K562 (cell line): ENCODE data around the gene COL5A1. TPM values are rescaled to one million over a fixed set of nuclear protein-coding genes. Genes with fewer than 3 reads are reported as not detected.

Source experiments
- ARNT ChIP-seq, 2 experiments: fragments of 450-650 bp; IDR thresholded peaks; 2 replicates each; pipeline ENCODE4 v1.6.1; 2016; ENCODE audit warnings: mild to moderate bottlenecking in 1 of 2
- BCL6 ChIP-seq: fragments of 250-450 bp; sonication (Bioruptor Pico); IDR thresholded peaks from 2 replicates; pipeline ENCODE4 v1.4.0; 2020
- C11orf30 ChIP-seq: fragments of 450-650 bp; IDR thresholded peaks from 2 replicates; pipeline ENCODE4 v1.6.1; 2016; ENCODE audit warnings: low read depth, mild to moderate bottlenecking
- CREBBP ChIP-seq: IDR thresholded peaks from one replicate; pipeline ENCODE4 v1.6.1; 2012; ENCODE audit warnings: low read depth, mild to moderate bottlenecking, control low read depth, inconsistent platforms, low read length
- ETV1 ChIP-seq: fragments of 450-650 bp; conservative IDR thresholded peaks from 2 replicates; pipeline ENCODE4 v1.6.1; 2016; ENCODE audit warnings: missing genetic modification characterization, control low read depth, low read depth, missing compliant biosample characterization
- HNRNPH1 ChIP-seq: fragments of 200-400 bp; formaldehyde crosslinking; optimal IDR thresholded peaks from 2 replicates; pipeline ENCODE3; 2017; ENCODE audit warnings: low read depth, mild to moderate bottlenecking, low read length, moderate library complexity
- MAFF ChIP-seq: IDR thresholded peaks from 2 replicates; pipeline ENCODE4 v1.6.1; 2012; ENCODE audit warnings: low read length, improper control_type of control experiment
- PPARD ChIP-seq: fragments of 250-450 bp; sonication (Bioruptor Pico); IDR thresholded peaks from 2 replicates; pipeline ENCODE4 v1.8.0; 2022; ENCODE audit warnings: inconsistent platforms, mild to moderate bottlenecking, moderate library complexity
- PYGO2 ChIP-seq: fragments of 450-650 bp; IDR thresholded peaks from 2 replicates; pipeline ENCODE4 v1.6.1; 2016; ENCODE audit warnings: mild to moderate bottlenecking, missing genetic modification characterization, moderate library complexity, missing compliant biosample characterization
- RBM39 ChIP-seq: fragments of 200-400 bp; formaldehyde crosslinking; optimal IDR thresholded peaks from 2 replicates; pipeline ENCODE3; 2018; ENCODE audit warnings: low read depth, low read length
- SAP30 ChIP-seq: fragments of 200-600 bp; sonication (generic); IDR thresholded peaks from 2 replicates; pipeline ENCODE4 v1.6.1; 2012; ENCODE audit warnings: borderline replicate concordance, low read depth, mild to moderate bottlenecking, moderate library complexity, low read length, control low read depth, inconsistent platforms; ENCODE audit not compliant: insufficient read depth, poor library complexity, severe bottlenecking
- SIN3A ChIP-seq, 2 experiments: fragments of 150-350 bp in 1 of 2; IDR thresholded peaks; 2 replicates each; pipeline ENCODE4 v1.6.1; 2011 to 2016; ENCODE audit warnings: borderline replicate concordance in 2 of 2, low read depth in 2 of 2, low read length in 2 of 2, mild to moderate bottlenecking in 2 of 2, moderate library complexity in 2 of 2; ENCODE audit not compliant: control insufficient read depth in 1 of 2
- SMAD4 ChIP-seq: fragments of 250-450 bp; sonication (Bioruptor Pico); conservative IDR thresholded peaks from 2 replicates; pipeline ENCODE4 v1.8.0; 2021; ENCODE audit warnings: inconsistent platforms, mild to moderate bottlenecking, moderate library complexity
- ZBTB1 ChIP-seq: sonication (generic); formaldehyde crosslinking; IDR thresholded peaks from 2 replicates; pipeline ENCODE4 v1.8.1; 2023; ENCODE audit warnings: missing genetic modification reagents, low read depth, mild to moderate bottlenecking, borderline replicate concordance
- ZNF121 ChIP-seq: sonication (generic); formaldehyde crosslinking; conservative IDR thresholded peaks from 2 replicates; pipeline ENCODE4 v1.8.0; 2022; ENCODE audit warnings: missing genetic modification reagents
- ZNF253 ChIP-seq: fragments of 250-450 bp; sonication (Bioruptor Pico); conservative IDR thresholded peaks from 2 replicates; pipeline ENCODE4 v1.6.1; 2021; ENCODE audit warnings: mild to moderate bottlenecking
- ZNF263 ChIP-seq: sonication (generic); formaldehyde crosslinking; IDR thresholded peaks from 2 replicates; pipeline ENCODE4 v1.8.0; 2022; ENCODE audit warnings: mild to moderate bottlenecking, missing genetic modification reagents, borderline replicate concordance
- polyA plus RNA-seq, 8 experiments: library from polyadenylated mRNA; depleted of rRNA in 4 of 8; stranded (reverse) in 5 of 8; unstranded in 3 of 8; fragments of >200 nt; fragmentation: Nextera tagmentation in 2 of 8; fragmentation: Illumina TruSeq in 1 of 8; extraction: Ambion mirVana in 2 of 8; extraction: Trizol in 1 of 8; gene quantifications; 2 replicates each; pipeline versions ENCODE4 v1.2.1 to v1.2.3, GENCODE V29; 2011 to 2014; ENCODE audit warnings: inconsistent platforms in 1 of 8, missing spikeins in 1 of 8
- total RNA-seq, 7 experiments: library from RNA; depleted of rRNA in 6 of 7; stranded (reverse); fragments of >200 nt in 6 of 7; fragmentation: Illumina TruSeq in 2 of 7; extraction: Trizol in 2 of 7; gene quantifications; 2 replicates each; pipeline versions ENCODE4 v1.2.1 to v1.2.3, GENCODE V29; 2011 to 2021; ENCODE audit warnings: low replicate concordance in 1 of 7
- TF ChIP-seq, protein P1 (sequence below): fragments of 450-650 bp; formaldehyde crosslinking; IDR thresholded peaks from 2 replicates; pipeline ENCODE4 v1.4.0; 2020; ENCODE audit warnings: mild to moderate bottlenecking, moderate library complexity
- TF ChIP-seq, protein P2 (sequence below): fragments of 250-450 bp; sonication (Bioruptor Pico); IDR thresholded peaks from 2 replicates; pipeline ENCODE4 v1.4.0; 2020; ENCODE audit warnings: mild to moderate bottlenecking, moderate library complexity, borderline replicate concordance
- TF ChIP-seq, protein P3 (sequence below), 2 experiments: fragments of 450-650 bp in 1 of 2; IDR thresholded peaks; 2 replicates each; pipeline ENCODE4 v1.6.1; 2011 to 2017; ENCODE audit warnings: low read depth in 2 of 2, antibody characterized with exemption in 1 of 2, borderline replicate concordance in 1 of 2, low read length in 1 of 2, mild to moderate bottlenecking in 1 of 2, mixed read lengths in 1 of 2; ENCODE audit not compliant: control insufficient read depth in 1 of 2

Gene COL5A1
- total and polyA plus RNA-seq, 9 of the 15 experiments (the other 6 are each of a cell fraction or from before 2014, with no cell fraction given), result under 0.01 to 0.13 (median 0.04) TPM; not detected in 6

DNA sequence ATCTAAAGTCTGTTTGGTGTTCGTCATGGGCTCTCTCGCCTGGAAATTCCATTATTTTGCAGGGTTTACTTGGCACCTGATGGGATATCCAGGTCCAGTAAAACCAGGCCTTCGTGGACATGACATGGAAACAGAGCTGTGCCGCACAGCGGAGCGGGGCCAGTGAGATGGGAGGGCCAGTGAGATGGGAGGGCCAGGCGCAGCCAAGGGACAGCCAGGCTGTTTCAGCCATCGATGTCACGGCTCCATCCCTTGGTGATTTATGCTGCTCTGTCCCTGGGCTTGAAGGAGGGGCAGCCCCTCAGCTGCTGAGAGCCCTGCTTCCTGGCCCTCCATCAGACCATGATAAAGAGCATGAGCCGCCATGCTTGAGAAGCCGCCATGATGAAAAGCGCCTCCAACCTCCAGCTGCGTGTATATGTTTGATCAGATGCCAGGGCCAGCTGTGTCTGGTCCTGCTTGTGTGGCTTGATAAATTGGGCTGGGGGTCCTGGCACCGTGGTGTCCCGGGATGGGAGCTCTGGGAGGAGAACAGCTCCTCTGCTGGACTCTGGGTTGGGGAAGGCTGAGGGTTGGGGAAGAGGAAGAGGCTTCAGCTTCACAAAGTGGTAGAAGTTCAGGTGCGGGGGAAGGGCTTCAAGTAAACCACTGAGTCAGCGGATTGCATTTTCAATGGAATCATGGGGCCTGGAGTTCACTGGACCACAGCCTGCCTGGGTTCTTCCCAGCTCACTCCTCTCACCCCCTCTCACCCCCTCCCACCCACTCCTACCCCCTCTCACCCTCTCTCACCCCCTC, 6.1 kb upstream of the COL5A1 start (continued):
- TF ChIP-seq SIN3A (IDR thresholded peaks at IDR 0.05; ENCODE audit: borderline replicate concordance in 2 of 2, control insufficient read depth in 1 of 2, low read depth in 2 of 2, low read length in 2 of 2) (no peak), BCL6 (no peak), ARNT (IDR thresholded peaks at IDR 0.05) (no peak), SMAD4 (CRISPR knock-in tag) (no peak), PYGO2 (tag) (no peak), PPARD (CRISPR knock-in tag) (no peak), ETV1 (tag) (no peak), SAP30 (no peak), C11orf30 (peak; percentile 43), ZBTB1 (CRISPR knock-in tag) (no peak), ZNF121 (CRISPR knock-in tag) (no peak), MAFF (0 out of 2 replicates have a peak, but pooled peaks have one; percentile 17), ZNF253 (CRISPR knock-in tag) (no peak), ZNF263 (CRISPR knock-in tag) (no peak), HNRNPH1 (no peak), RBM39 (no peak), CREBBP (no peak)
- TF ChIP-seq, protein P1, sequence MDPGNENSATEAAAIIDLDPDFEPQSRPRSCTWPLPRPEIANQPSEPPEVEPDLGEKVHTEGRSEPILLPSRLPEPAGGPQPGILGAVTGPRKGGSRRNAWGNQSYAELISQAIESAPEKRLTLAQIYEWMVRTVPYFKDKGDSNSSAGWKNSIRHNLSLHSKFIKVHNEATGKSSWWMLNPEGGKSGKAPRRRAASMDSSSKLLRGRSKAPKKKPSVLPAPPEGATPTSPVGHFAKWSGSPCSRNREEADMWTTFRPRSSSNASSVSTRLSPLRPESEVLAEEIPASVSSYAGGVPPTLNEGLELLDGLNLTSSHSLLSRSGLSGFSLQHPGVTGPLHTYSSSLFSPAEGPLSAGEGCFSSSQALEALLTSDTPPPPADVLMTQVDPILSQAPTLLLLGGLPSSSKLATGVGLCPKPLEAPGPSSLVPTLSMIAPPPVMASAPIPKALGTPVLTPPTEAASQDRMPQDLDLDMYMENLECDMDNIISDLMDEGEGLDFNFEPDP (CRISPR knock-in tag), result no peak
- TF ChIP-seq, protein P2, sequence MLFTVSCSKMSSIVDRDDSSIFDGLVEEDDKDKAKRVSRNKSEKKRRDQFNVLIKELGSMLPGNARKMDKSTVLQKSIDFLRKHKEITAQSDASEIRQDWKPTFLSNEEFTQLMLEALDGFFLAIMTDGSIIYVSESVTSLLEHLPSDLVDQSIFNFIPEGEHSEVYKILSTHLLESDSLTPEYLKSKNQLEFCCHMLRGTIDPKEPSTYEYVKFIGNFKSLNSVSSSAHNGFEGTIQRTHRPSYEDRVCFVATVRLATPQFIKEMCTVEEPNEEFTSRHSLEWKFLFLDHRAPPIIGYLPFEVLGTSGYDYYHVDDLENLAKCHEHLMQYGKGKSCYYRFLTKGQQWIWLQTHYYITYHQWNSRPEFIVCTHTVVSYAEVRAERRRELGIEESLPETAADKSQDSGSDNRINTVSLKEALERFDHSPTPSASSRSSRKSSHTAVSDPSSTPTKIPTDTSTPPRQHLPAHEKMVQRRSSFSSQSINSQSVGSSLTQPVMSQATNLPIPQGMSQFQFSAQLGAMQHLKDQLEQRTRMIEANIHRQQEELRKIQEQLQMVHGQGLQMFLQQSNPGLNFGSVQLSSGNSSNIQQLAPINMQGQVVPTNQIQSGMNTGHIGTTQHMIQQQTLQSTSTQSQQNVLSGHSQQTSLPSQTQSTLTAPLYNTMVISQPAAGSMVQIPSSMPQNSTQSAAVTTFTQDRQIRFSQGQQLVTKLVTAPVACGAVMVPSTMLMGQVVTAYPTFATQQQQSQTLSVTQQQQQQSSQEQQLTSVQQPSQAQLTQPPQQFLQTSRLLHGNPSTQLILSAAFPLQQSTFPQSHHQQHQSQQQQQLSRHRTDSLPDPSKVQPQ (CRISPR knock-in tag), result no peak
- TF ChIP-seq, protein P3, sequence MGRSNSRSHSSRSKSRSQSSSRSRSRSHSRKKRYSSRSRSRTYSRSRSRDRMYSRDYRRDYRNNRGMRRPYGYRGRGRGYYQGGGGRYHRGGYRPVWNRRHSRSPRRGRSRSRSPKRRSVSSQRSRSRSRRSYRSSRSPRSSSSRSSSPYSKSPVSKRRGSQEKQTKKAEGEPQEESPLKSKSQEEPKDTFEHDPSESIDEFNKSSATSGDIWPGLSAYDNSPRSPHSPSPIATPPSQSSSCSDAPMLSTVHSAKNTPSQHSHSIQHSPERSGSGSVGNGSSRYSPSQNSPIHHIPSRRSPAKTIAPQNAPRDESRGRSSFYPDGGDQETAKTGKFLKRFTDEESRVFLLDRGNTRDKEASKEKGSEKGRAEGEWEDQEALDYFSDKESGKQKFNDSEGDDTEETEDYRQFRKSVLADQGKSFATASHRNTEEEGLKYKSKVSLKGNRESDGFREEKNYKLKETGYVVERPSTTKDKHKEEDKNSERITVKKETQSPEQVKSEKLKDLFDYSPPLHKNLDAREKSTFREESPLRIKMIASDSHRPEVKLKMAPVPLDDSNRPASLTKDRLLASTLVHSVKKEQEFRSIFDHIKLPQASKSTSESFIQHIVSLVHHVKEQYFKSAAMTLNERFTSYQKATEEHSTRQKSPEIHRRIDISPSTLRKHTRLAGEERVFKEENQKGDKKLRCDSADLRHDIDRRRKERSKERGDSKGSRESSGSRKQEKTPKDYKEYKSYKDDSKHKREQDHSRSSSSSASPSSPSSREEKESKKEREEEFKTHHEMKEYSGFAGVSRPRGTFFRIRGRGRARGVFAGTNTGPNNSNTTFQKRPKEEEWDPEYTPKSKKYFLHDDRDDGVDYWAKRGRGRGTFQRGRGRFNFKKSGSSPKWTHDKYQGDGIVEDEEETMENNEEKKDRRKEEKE (IDR thresholded peaks at IDR 0.05; ENCODE audit: borderline replicate concordance in 1 of 2, control insufficient read depth in 1 of 2, low read depth in 2 of 2, low read length in 1 of 2), result no peak
